Gastroesophageal sphincter (tissue), 4 donors: ENCODE results near the gene OR8G1. TPM values are rescaled to one million over a fixed set of nuclear protein-coding genes. Genes with fewer than 3 reads are reported as not detected.
"Not testable (repeated sequence)": the region's sequence is repeated elsewhere in the genome, so short reads cannot be mapped to it uniquely, and the experiment has no call there.

Source experiments
- ATAC-seq: fragments of 150-250 bp; one replicate; pipeline ENCODE4 v1.9.1; 2016; ENCODE audit warnings: mild to moderate bottlenecking, moderate library complexity
- H3K27ac ChIP-seq, 4 donors: fragments of 200-600 bp; sonication (generic) in 3 of 4; 1 replicate in 3 of 4; 2 replicates in 1 of 4; pipeline ENCODE4 v1.5.1; 2016 to 2019
- H3K27me3 ChIP-seq: fragments of 200-600 bp; sonication (generic); one replicate; pipeline ENCODE4 v1.5.1; 2019
- H3K36me3 ChIP-seq, 2 donors: fragments of 200-600 bp; sonication (generic); one replicate each; pipeline ENCODE4 v1.5.1; 2019; ENCODE audit warnings: control low read depth in 1 of 2
- H3K4me1 ChIP-seq, 3 donors: fragments of 200-600 bp; sonication (generic); 1 replicate in 2 of 3; 2 replicates in 1 of 3; pipeline ENCODE4 v1.5.1; 2016 to 2019; ENCODE audit warnings: control low read depth in 2 of 3
- H3K4me3 ChIP-seq, 2 donors: fragments of 200-600 bp; sonication (generic); one replicate each; pipeline ENCODE4 v1.5.1; 2019; ENCODE audit warnings: mild to moderate bottlenecking in 1 of 2, moderate library complexity in 1 of 2
- H3K9me3 ChIP-seq, 3 donors: fragments of 200-600 bp; sonication (generic); one replicate each; pipeline ENCODE4 v1.5.1; 2017 to 2019; ENCODE audit warnings: control low read depth in 2 of 3
- EP300 ChIP-seq: sonication (generic); formaldehyde crosslinking; IDR thresholded peaks from one replicate; pipeline ENCODE4 v1.6.1; 2017; ENCODE audit warnings: antibody characterized with exemption, mild to moderate bottlenecking
- POLR2A ChIP-seq, 2 donors: fragments of 450-650 bp; IDR thresholded peaks; one replicate each; pipeline ENCODE4 v1.6.1; 2017; ENCODE audit warnings: antibody characterized with exemption in 2 of 2, mild to moderate bottlenecking in 2 of 2, moderate library complexity in 1 of 2
- POLR2AphosphoS5 ChIP-seq: sonication (generic); formaldehyde crosslinking; IDR thresholded peaks from one replicate; pipeline ENCODE4 v1.6.1; 2017; ENCODE audit warnings: antibody characterized with exemption
- WGBS, 2 donors: methylation state at CpG; one replicate each; pipeline ENCODE4 v1.1.5; 2018; ENCODE audit warnings: low coverage in 1 of 2; 5-methylcytosine and 5-hydroxymethylcytosine counted together
- total RNA-seq, 4 donors: library from RNA; depleted of rRNA; stranded (reverse); fragments of >200 nt; gene quantifications; one replicate each; pipeline ENCODE4 v1.1.0, GENCODE V29; 2016
- TF ChIP-seq, protein P1 (sequence below), 4 experiments: fragments of 200-600 bp in 2 of 4; fragments of 450-650 bp in 2 of 4; sonication (generic) in 1 of 4; IDR thresholded peaks; one replicate each; pipeline ENCODE4 v1.5.1; 2017 to 2019; ENCODE audit warnings: antibody characterized with exemption in 4 of 4, mild to moderate bottlenecking in 2 of 4, moderate library complexity in 2 of 4

OR8G1 gene
- total RNA-seq, 4 donors from 2014 or later: not detected

DNA sequence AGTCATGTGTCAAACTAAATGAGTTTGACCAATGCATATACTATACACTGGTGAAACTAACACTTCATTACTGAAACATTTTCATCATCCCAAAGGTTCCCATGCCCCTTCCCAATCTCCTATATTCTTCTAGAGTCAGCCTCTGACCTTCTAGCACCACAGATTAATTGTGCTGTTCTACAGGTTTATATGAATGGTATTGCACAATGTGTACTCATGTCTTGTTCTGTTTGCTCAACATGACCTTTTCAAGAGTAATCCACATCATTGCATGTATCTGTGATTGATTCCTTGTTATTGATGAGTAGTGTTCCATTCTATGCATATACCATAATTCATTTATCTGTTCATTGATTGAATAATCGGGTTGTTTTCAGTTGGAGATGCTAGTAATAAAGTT is 7.5 kb upstream of the OR8G1 start:
- H3K36me3 ChIP-seq: no peaks in the 10 kb centered on the region
- TF ChIP-seq, protein P1, sequence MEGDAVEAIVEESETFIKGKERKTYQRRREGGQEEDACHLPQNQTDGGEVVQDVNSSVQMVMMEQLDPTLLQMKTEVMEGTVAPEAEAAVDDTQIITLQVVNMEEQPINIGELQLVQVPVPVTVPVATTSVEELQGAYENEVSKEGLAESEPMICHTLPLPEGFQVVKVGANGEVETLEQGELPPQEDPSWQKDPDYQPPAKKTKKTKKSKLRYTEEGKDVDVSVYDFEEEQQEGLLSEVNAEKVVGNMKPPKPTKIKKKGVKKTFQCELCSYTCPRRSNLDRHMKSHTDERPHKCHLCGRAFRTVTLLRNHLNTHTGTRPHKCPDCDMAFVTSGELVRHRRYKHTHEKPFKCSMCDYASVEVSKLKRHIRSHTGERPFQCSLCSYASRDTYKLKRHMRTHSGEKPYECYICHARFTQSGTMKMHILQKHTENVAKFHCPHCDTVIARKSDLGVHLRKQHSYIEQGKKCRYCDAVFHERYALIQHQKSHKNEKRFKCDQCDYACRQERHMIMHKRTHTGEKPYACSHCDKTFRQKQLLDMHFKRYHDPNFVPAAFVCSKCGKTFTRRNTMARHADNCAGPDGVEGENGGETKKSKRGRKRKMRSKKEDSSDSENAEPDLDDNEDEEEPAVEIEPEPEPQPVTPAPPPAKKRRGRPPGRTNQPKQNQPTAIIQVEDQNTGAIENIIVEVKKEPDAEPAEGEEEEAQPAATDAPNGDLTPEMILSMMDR (IDR thresholded peaks at IDR 0.05): no peak
- TF ChIP-seq POLR2AphosphoS5: no peak
- TF ChIP-seq EP300: no peak
- TF ChIP-seq POLR2A (IDR thresholded peaks at IDR 0.05): no peak
- no peak overlapping the region for H3K27ac ChIP-seq
- ATAC-seq: no peak
- no peaks in the 10 kb centered on the region for H3K27me3 ChIP-seq
- no peaks in the 10 kb centered on the region for H3K4me1 ChIP-seq
- no peaks in the 10 kb centered on the region for H3K9me3 ChIP-seq
- 0 to 32% methylated on average over 1 of the region's 1 CpG for WGBS, 2 donors
- H3K4me3 ChIP-seq: no peak overlapping the region

DNA sequence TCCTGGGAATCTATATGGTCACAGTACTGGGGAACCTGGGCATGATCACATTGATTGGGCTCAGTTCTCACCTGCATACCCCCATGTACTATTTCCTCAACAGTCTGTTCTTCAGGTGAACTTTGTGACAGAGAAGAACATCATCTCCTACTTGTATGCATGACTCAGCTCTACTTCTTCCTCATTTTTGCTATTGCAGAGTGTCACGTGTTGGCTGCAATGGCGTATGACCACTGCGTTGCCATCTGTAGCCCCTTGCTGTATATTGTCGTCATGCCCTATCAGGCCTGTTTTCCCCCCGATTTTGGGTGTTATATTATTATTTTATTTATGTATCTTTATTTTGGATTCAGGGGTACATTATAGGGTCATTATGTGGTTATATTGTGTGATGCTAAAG is 2.4 kb upstream of the OR8G1 start:
- Histone ChIP-seq H3K27ac (no peak overlapping the region), H3K4me1 (no peaks in the 10 kb centered on the region), H3K9me3 (no peaks in the 10 kb centered on the region), H3K36me3 (no peaks in the 10 kb centered on the region), H3K27me3 (no peaks in the 10 kb centered on the region), H3K4me3 (no peak overlapping the region)
- TF ChIP-seq POLR2AphosphoS5 (no peak), EP300 (no peak), POLR2A (IDR thresholded peaks at IDR 0.05) (no peak)
- TF ChIP-seq, protein P1 (IDR thresholded peaks at IDR 0.05): no peak
- 76% methylated on average over 5 of the region's 5 CpGs; no CpG with 5 or more reads in 1 of the 2 donors for WGBS, 2 donors
- no peak for ATAC-seq

DNA sequence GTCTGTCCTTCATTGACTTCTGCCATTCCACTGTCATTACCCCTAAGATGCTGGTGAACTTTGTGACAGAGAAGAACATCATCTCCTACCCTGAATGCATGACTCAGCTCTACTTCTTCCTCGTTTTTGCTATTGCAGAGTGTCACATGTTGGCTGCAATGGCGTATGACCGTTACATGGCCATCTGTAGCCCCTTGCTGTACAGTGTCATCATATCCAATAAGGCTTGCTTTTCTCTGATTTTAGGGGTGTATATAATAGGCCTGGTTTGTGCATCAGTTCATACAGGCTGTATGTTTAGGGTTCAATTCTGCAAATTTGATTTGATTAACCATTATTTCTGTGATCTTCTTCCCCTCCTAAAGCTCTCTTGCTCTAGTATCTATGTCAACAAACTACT is 9.0 kb downstream of the OR8G1 start:
- 68% methylated on average over 3 of the region's 3 CpGs; no CpG with 5 or more reads in 1 of the 2 donors for WGBS, 2 donors
- not testable (repeated sequence) for H3K27me3 ChIP-seq, ATAC-seq

DNA sequence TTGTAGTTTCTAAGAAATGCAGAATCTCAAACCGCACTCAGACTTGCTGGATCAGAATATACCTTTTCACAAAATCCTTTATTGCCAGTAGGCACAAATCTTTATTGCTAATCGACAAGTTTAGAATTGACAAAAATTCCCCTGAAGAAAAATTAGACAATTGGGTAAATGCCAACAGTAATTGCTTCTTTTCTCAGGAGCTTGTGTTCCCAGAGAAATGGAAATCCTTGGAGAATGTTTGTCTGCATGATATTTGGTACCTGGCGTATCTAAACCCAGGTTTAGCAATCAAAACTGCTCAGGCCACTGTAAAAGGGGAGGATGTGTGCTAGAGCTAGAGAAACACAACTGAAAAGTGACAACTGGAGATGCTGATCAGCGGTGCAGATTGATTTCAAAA is 15.2 kb downstream of the OR8G1 start, which contains the start of gene OR8G5:
TSS of gene OR8G5 (plus strand) at position 301 of the 400 bp plus-strand sequence. CDS start 8,556 bp downstream, outside the sequence.
- no peaks in the 10 kb centered on the region for H3K36me3 ChIP-seq
- H3K9me3 ChIP-seq: no peaks in the 10 kb centered on the region
- no peak for ATAC-seq
- H3K27me3 ChIP-seq: no peaks in the 10 kb centered on the region
- WGBS, 2 donors: 59 to 89% methylated on average over 4 of the region's 4 CpGs
- no peak within 1 kb of the TSS for H3K27ac ChIP-seq
- H3K4me1 ChIP-seq: no peaks in the 10 kb centered on the region
- H3K4me3 ChIP-seq: no peak within 1 kb of the TSS
- TF ChIP-seq, protein P1 (IDR thresholded peaks at IDR 0.05): no peak
- TF ChIP-seq POLR2A (IDR thresholded peaks at IDR 0.05) (no peak), EP300 (no peak), POLR2AphosphoS5 (no peak)

More for the DNA sequence above, 9.0 kb downstream of the OR8G1 start:
- H3K4me3 ChIP-seq, H3K4me1 ChIP-seq, H3K9me3 ChIP-seq, H3K27ac ChIP-seq, H3K36me3 ChIP-seq: not testable (repeated sequence)

DNA sequence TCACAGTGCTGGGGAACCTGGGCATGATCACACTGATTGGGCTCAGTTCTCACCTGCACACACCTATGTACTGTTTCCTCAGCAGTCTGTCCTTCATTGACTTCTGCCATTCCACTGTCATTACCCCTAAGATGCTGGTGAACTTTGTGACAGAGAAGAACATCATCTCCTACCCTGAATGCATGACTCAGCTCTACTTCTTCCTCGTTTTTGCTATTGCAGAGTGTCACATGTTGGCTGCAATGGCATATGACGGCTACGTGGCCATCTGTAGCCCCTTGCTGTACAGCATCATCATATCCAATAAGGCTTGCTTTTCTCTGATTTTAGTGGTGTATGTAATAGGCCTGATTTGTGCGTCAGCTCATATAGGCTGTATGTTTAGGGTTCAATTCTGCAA is 24.1 kb downstream of the OR8G1 start:
- H3K27me3 ChIP-seq, H3K27ac ChIP-seq, H3K36me3 ChIP-seq, ATAC-seq, H3K4me1 ChIP-seq, H3K9me3 ChIP-seq, H3K4me3 ChIP-seq: not testable (repeated sequence)
- 56 to 85% methylated on average over 4 of the region's 4 CpGs for WGBS, 2 donors

DNA sequence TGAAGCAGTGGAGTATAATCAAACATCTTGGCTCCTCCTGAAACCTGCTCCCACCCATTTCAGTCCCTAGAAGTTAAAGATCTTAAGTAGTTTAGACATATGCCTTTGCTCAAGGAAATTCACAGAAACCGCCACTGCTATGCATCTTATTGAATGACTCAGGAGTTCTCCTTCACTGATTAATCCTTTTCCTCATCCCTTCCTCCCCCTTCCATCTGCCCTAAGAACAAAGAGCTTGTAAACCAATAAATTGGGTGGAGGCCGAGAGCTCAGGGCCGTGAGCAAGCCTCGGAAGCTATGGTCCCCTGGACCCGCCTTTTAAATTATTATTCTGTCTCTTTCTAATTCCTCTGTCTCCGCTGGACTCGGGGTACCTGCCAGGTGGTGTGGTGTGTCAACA is 30.0 kb downstream of the OR8G1 start:
- H3K4me1 ChIP-seq, H3K27me3 ChIP-seq, H3K9me3 ChIP-seq, ATAC-seq, H3K27ac ChIP-seq, H3K36me3 ChIP-seq, H3K4me3 ChIP-seq: not testable (repeated sequence)
- 40 to 50% methylated on average over 1 to 6 of the region's 7 CpGs for WGBS, 2 donors

DNA sequence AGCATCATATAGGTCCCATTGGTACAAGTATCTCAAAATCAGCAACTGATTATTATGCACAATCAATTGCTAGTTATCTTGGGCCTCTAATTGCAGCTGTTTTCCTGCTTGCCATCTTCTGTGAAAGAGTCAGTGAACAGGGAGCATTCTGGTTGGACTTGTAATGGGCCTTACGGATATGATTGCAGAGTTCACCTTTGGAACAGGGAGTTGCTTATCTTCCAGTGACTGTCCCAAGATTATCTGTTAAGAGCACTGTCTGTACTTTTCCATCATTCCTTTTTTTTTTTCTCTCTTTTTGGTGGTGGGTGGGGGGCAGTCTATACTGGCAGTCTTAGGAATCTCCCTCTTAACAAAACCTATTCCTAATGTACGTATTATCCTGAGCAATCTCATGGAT is 33.1 kb downstream of the OR8G1 start:
- no peak overlapping the region for H3K27ac ChIP-seq
- H3K4me3 ChIP-seq: no peak overlapping the region
- no peaks in the 10 kb centered on the region for H3K36me3 ChIP-seq
- ATAC-seq: no peak
- TF ChIP-seq EP300: no peak
- no peak for TF ChIP-seq POLR2A (IDR thresholded peaks at IDR 0.05)
- TF ChIP-seq POLR2AphosphoS5: no peak
- TF ChIP-seq, protein P1 (IDR thresholded peaks at IDR 0.05): no peak
- H3K9me3 ChIP-seq: no peaks in the 10 kb centered on the region
- no peaks in the 10 kb centered on the region for H3K4me1 ChIP-seq
- WGBS, 2 donors: 95 to 100% methylated on average over 1 to 2 of the region's 2 CpGs
- H3K27me3 ChIP-seq: no peaks in the 10 kb centered on the region
